Amygdala (tissue), 56 donors: Measurements from ENCODE around the gene NCOA1.

ENCODE experiments used
- DNase-seq, 56 donors: peaks; one replicate each; lab custom pipeline; 2025; lab: John Stamatoyannopoulos, UW

Gene NCOA1

GRCh38 chr2:24501813-24502212, 10.8 kb downstream of the NCOA1 start:
- DNase-seq, result no peak

- no peak for DNase-seq
These were observed 14.7 kb downstream of the NCOA1 start for GRCh38 chr2:24505534-24506275.

- no peak for DNase-seq
These were observed 16.5 kb downstream of the NCOA1 start for GRCh38 chr2:24507549-24507948.

- no peak for DNase-seq
These were observed 17.8 kb downstream of the NCOA1 start for GRCh38 chr2:24508878-24509277.

GRCh38 chr2:24509425-24509824, 18.4 kb downstream of the NCOA1 start:
- DNase-seq, result no peak

- no peak for DNase-seq
These were observed 18.8 kb downstream of the NCOA1 start for GRCh38 chr2:24509840-24510239.

GRCh38 chr2:24510771-24511170, 19.7 kb downstream of the NCOA1 start:
- DNase-seq, result no peak

- no peak for DNase-seq
These were observed 20.1 kb downstream of the NCOA1 start for GRCh38 chr2:24511198-24511597.

- no peak for DNase-seq
These were observed 20.8 kb downstream of the NCOA1 start for GRCh38 chr2:24511894-24512293.

- no peak for DNase-seq
These were observed 21.4 kb downstream of the NCOA1 start for GRCh38 chr2:24512404-24512803.

GRCh38 chr2:24512831-24513230, 21.8 kb downstream of the NCOA1 start:
- no peak for DNase-seq

- no peak for DNase-seq
These were observed 22.4 kb downstream of the NCOA1 start for GRCh38 chr2:24513281-24514071.

- DNase-seq, result no peak
These were observed 23.8 kb downstream of the NCOA1 start for GRCh38 chr2:24514820-24515219.

GRCh38 chr2:24515335-24515734, 24.3 kb downstream of the NCOA1 start:
- DNase-seq, result no peak

- DNase-seq, result no peak
These were observed 24.8 kb downstream of the NCOA1 start for GRCh38 chr2:24515831-24516230.

- no peak for DNase-seq
These were observed 26.2 kb downstream of the NCOA1 start for GRCh38 chr2:24517247-24517646.

GRCh38 chr2:24520175-24520574, 29.1 kb downstream of the NCOA1 start:
- no peak for DNase-seq

- no peak for DNase-seq
These were observed 30.3 kb downstream of the NCOA1 start for GRCh38 chr2:24521162-24521857.

- no peak for DNase-seq
These were observed 31.1 kb downstream of the NCOA1 start for GRCh38 chr2:24521975-24522639.

GRCh38 chr2:24527536-24527935, 36.5 kb downstream of the NCOA1 start:
- DNase-seq, result no peak

GRCh38 chr2:24530796-24531195, 39.7 kb downstream of the NCOA1 start:
- no peak for DNase-seq
